Breast epithelium (tissue), 4 donors: Measurements from ENCODE around the gene FKBP1B. TPM values are rescaled to one million over a fixed set of nuclear protein-coding genes. Genes with fewer than 3 reads are reported as not detected.

Experiments used
- DNase-seq, 2 donors: peaks; one replicate each; pipeline ENCODE4 v3.0.0-alpha.2; 2019; ENCODE audit warnings: low spot score in 2 of 2
- H3K27ac ChIP-seq, 2 donors: fragments of 200-600 bp; sonication (generic) in 1 of 2; one replicate each; pipeline ENCODE4 v1.5.1; 2016 to 2019; ENCODE audit warnings: mild to moderate bottlenecking in 1 of 2
- H3K27me3 ChIP-seq, 2 donors: fragments of 200-600 bp; sonication (generic) in 1 of 2; one replicate each; pipeline versions ENCODE4 v1.5.1 to v1.6.0; 2017 to 2019; ENCODE audit warnings: control low read depth in 1 of 2, mild to moderate bottlenecking in 1 of 2
- H3K36me3 ChIP-seq: fragments of 200-600 bp; one replicate; pipeline ENCODE4 v1.5.1; 2019
- H3K4me1 ChIP-seq, 2 donors: fragments of 200-600 bp; sonication (generic); one replicate each; pipeline ENCODE4 v1.5.1; 2016 to 2019; ENCODE audit warnings: control low read depth in 1 of 2
- H3K4me3 ChIP-seq, 3 donors: fragments of 200-600 bp; sonication (generic); 1 replicate in 2 of 3; 2 replicates in 1 of 3; pipeline ENCODE4 v1.5.1; 2016 to 2019; ENCODE audit warnings: mild to moderate bottlenecking in 3 of 3, moderate library complexity in 2 of 3
- H3K9me3 ChIP-seq, 2 donors: fragments of 200-600 bp; sonication (generic) in 1 of 2; one replicate each; pipeline ENCODE4 v1.5.1; 2016 to 2019; ENCODE audit warnings: control low read depth in 1 of 2
- CTCF ChIP-seq, 3 donors: fragments of 450-650 bp; IDR thresholded peaks; one replicate each; pipeline ENCODE4 v1.5.1; 2016 to 2017; ENCODE audit warnings: antibody characterized with exemption in 3 of 3, mild to moderate bottlenecking in 3 of 3, moderate library complexity in 3 of 3
- POLR2A ChIP-seq: fragments of 450-650 bp; IDR thresholded peaks from one replicate; pipeline ENCODE4 v1.6.1; 2016; ENCODE audit warnings: antibody characterized with exemption, mild to moderate bottlenecking, moderate library complexity
- POLR2AphosphoS5 ChIP-seq, 3 donors: sonication (generic); formaldehyde crosslinking; IDR thresholded peaks; one replicate each; pipeline ENCODE4 v1.6.1; 2017; ENCODE audit warnings: antibody characterized with exemption in 3 of 3
- intact Hi-C: fragments of 100-400 bp; cut with DNase I; formaldehyde crosslinking; loops from one replicate; pipeline ENCODE4 v1.15.1; 2023; ENCODE audit warnings: low total_unique reads
- total RNA-seq, 3 donors: library from RNA; depleted of rRNA; stranded (reverse); fragments of >200 nt; gene quantifications; one replicate each; pipeline ENCODE4 v1.1.0, GENCODE V29; 2016

FKBP1B gene
- total RNA-seq, 3 donors from 2014 or later, result 3.2 to 11.0 (median 7.2) TPM

- TF ChIP-seq POLR2AphosphoS5 (IDR thresholded peaks at IDR 0.05) (no peak), CTCF (IDR thresholded peaks at IDR 0.05) (no peak), POLR2A (no peak)
- H3K27ac ChIP-seq, result no peak overlapping the region
- intact Hi-C loops, result no loop called here
- H3K4me1 ChIP-seq, result peaks cover 0 to 7% of the 10 kb centered on the region in 2 donors
- no peak for DNase-seq
- no peaks in the 10 kb centered on the region for H3K27me3 ChIP-seq
- no peaks in the 10 kb centered on the region for H3K36me3 ChIP-seq
- peak overlapping the region in 2 of 3 donors; percentile 73 to 79 for H3K4me3 ChIP-seq
- H3K9me3 ChIP-seq, result no peaks in the 10 kb centered on the region
Measured at GRCh38 chr2:24045511-24046508, 3.7 kb upstream of the FKBP1B start.

GRCh38 chr2:24046599-24046929 lies 3.0 kb upstream of the FKBP1B start:
- TF ChIP-seq POLR2AphosphoS5 (IDR thresholded peaks at IDR 0.05) (no peak), POLR2A (no peak), CTCF (IDR thresholded peaks at IDR 0.05) (no peak)
- Histone ChIP-seq H3K27ac (no peak overlapping the region), H3K4me1 (peaks cover 0 to 7% of the 10 kb centered on the region in 2 donors), H3K36me3 (no peaks in the 10 kb centered on the region), H3K4me3 (peak overlapping the region; percentile 73 to 79 (median 78)), H3K9me3 (no peaks in the 10 kb centered on the region), H3K27me3 (no peaks in the 10 kb centered on the region)
- DNase-seq, result no peak
- intact Hi-C loops, result no loop called here

GRCh38 chr2:24046930-24047702 lies 2.4 kb upstream of the FKBP1B start, which contains the start of gene WDCP:
TSS of gene WDCP (minus strand) at chr2:24047391. CDS start at chr2:24039494, 7,897 bp downstream.
- peak within 1 kb of the TSS; percentile 46 to 66 for H3K27ac ChIP-seq
- H3K4me1 ChIP-seq, result peaks cover 0 to 7% of the 10 kb centered on the region in 2 donors
- TF ChIP-seq POLR2A, result no peak
- peak in 2 of 3 donors; percentile 49 to 59 for TF ChIP-seq POLR2AphosphoS5 (IDR thresholded peaks at IDR 0.05)
- peak in 1 of 3 donors; percentile 10 for TF ChIP-seq CTCF (IDR thresholded peaks at IDR 0.05)
- no peaks in the 10 kb centered on the region for H3K27me3 ChIP-seq
- peak; percentile 91 to 97 for DNase-seq
- no peaks in the 10 kb centered on the region for H3K36me3 ChIP-seq
- no peaks in the 10 kb centered on the region for H3K9me3 ChIP-seq
- peak within 1 kb of the TSS; percentile 73 to 79 (median 78) for H3K4me3 ChIP-seq
- intact Hi-C loops, result no loop called here

DNA sequence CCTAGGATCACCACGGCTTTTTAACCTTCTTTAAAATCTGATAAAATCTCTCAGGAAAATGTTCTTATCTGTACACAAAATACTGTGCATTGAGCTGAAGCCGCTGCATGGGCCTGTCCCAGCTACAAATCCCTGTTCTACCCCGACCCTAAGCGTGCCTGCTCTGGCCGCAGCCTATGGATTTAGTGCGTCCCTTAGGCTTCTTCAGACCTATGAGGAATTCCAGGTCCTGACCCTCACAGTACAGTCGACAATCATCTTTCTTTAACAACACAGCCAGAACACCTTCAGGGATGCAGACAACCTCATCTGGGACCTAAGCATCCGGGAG lies 1.9 kb upstream of the FKBP1B start:
- Histone ChIP-seq H3K27ac (no peak overlapping the region), H3K9me3 (no peaks in the 10 kb centered on the region), H3K4me3 (peak overlapping the region; percentile 73 to 79 (median 78)), H3K36me3 (no peaks in the 10 kb centered on the region), H3K27me3 (no peaks in the 10 kb centered on the region), H3K4me1 (peaks cover 0 to 7% of the 10 kb centered on the region in 2 donors)
- no peak for TF ChIP-seq CTCF (IDR thresholded peaks at IDR 0.05)
- no peak for TF ChIP-seq POLR2A
- TF ChIP-seq POLR2AphosphoS5 (IDR thresholded peaks at IDR 0.05), result no peak
- intact Hi-C loops, result no loop called here
- no peak for DNase-seq
